ENCODE results near the gene MNAT1.
"Not testable (repeated sequence)": the region's sequence is repeated elsewhere in the genome, so short reads cannot be mapped to it uniquely, and the experiment has no call there.

MNAT1 gene

DNA sequence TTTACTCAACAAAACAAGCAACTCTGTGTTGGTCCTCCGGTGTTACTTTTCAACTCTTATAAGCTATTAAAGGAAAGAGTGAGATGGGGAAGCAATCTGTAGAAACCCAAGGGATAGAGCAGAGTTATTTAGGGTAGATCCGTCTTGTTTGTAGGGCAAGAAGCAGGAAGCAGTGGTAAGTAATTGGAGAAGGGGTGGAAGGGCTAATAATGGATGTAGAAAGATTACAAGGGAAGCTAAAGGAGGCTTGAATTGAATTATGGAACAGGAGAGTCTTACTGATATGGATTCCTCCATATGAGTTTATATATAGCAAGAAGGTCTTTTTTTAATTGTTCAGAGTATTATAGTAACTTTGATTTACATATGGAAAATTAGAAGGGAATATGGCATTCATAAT lies 72.7 kb downstream of the MNAT1 start:
- no peak for DNase-seq

DNA sequence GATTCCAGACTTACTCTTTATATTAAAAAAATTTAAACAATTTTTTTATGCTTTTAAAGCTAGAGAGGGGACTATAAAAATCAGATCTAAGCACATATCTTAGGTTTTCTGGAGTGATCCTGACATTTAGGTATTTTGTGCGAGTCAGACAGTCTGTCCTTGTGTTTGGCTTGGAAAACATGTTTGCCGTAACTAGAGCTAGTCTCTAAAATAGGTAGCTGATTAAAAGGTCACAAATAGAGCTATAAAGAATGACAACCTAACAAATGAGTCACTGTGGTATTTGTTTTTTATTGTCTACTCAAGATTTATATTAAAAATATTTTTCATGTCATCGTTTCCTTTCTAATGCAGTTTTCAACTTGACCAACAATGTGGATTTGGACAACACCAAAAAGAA lies 73.4 kb downstream of the MNAT1 start:
- DNase-seq = no peak

DNA sequence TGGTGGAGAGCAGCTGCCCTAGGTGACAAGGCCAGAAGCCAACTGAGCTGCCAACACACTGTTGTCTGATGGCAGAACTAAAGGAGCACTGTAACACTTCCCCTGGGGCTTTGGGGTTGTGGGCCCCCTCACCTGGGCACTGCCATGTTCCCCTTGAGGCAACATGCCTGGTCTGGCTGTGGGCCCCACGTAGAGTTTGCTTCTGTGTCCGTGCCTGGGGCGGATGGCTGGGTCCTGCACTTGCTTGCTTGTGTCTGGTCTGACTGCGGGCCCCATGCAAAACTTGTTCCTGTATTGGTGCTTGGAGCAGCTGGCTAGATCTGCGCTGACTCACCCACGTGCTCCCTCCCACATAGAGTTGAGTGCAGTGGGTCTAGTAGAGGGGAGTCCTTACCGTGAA lies 78.4 kb downstream of the MNAT1 start:
- no peak for DNase-seq

DNA sequence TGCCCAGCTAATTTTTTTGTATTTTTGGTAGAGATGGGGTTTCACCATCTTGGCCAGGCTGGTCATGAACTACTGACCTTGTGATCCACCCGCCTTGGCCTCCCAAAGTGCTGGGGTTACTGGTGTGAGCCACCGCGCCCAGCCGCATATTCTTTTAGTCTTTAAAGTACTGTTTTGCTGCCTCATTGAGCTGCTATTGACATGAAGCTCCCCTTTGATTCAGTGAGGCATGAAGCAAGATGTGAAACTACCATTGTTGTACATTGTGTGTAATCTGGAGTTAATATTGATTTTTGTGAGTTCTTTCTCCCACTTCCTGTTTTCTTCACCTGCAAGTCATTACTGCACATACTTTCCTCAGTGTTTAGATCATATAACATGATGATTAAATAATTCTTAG lies 80.8 kb downstream of the MNAT1 start:
- DNase-seq = no peak

DNA sequence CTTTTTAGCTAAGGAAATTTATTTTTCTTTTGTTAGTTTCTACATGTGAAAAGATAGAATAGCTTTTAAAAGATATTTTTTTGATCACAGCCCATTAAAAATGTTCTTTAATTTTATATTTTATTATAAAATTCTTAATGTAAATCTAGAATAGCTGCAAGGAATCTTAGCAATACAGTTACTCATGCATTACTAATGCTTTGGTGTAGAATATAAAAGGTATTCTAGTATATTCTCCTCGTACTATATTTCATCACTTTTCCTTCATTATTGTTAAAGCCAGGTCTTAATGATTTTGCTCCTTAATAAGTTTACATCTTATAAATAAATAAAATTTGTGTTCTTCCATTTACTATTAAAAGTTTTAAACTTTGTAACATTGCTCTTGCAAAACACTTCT lies 82.6 kb downstream of the MNAT1 start:
- DNase-seq = no peak

DNA sequence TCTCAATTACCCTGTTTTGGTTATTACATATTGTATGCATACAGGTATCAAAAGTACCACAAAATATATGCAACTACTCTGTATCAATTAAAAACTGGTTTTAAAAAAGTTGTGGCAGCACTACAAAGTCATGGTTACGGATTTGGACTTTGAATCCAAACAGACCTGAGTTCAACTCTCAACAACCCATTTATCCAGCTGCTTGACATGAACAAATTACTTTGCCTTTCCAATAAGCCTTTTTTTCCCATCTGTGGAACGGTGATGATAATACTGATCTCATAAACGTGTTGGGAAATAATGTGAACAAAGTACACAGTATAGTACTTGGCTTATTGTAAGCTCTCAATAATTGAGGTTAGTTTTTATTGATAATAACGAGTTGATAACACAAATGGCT lies 85.0 kb downstream of the MNAT1 start:
- no peak for DNase-seq

DNA sequence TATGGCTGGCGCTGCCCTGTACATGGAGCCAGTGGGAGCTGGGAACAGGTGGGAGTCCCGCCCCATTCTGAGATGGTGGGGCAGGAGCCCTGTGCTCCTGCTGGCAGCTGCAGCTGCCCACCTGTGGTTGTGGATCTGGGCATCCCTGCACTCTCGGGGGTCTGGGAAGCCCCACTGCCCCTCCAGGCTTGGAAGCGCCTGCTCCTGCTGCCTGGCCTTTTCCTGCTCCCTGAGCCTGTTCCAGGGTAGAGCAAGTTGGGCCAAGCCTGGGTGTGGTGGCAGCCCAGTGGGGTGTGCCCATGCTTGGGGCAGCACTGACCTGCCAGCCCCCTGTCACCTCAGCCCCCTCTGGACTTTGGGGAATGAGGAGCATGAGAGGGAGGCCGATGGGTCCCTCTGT lies 104.0 kb downstream of the MNAT1 start:
- DNase-seq = no peak

DNA sequence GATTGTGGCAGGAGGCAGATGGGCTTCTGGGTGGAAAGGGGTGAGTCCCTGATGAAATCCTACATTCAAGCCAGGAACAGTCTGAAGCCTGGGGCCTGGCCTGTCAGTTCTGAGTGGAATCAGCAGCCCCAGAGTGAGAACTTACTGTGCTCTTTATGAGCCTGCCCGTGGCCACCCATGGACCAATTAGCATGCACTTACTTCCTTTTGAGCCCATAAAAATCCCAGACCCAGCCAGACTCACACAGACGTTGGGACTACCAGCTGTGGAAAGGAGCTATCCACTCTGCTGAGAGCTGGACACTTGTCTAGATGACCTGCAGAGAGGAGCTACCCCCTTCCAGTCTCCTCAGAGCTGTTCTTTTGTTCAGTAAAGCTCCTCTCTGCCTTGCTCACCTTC lies 104.5 kb downstream of the MNAT1 start:
- no peak for DNase-seq

DNA sequence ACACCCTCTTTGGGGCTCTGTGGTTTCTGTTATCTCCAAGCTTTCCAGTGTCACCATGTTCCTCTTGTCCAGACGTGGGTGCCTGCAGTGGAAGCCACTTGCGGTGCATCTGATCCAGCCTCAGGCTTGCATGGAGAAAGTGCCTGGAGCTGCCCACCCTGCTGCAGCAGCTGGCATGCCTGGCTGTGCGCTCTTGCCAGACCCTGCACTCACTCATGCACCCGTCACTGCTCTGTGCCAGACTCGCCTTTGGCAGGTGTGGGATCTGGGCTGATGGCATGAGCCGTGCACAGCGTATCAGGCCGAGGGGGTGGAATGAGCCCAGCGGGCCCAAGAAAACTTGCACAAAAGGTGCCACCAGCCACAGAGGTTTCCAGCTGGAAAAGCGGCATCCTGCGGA lies 105.1 kb downstream of the MNAT1 start:
- DNase-seq = no peak

DNA sequence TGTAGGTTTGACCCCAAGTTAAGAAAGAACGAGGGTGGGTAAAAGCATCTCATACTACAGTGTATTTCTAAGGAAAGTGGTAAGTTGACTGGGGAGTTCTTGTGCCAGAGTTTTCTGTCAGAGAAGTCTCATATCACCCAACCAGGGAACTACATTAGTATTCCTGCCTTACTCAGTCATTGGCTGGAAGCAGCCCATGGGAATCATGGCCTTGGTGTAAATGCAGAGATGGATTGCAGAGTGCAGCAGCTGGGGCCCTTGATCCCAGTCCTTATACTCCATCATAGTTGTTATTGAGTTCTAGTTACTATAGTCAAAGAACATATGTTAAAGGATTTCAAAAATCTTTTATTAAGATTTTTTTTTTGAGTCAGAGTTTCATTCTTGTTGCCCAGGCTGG lies 105.8 kb downstream of the MNAT1 start:
- no peak for DNase-seq

DNA sequence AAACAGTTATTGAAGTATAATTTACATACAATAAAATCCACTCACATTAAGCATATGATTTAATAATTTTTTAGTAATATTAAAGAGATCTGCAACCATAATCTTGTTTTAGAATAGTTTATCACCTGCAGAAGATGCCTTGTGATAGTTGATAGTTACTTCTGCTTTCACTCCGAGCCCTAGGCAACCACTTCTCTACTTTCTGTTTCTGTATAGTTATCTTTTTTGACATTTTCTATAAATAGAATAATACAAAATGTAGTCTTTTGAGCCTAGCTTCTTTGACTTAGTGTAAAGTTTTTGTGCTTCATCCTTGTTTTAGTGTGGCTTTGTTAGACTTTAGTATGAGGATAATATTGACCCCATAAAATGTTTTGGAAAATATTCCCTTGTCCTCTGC lies 111.0 kb downstream of the MNAT1 start:
- DNase-seq = no peak

DNA sequence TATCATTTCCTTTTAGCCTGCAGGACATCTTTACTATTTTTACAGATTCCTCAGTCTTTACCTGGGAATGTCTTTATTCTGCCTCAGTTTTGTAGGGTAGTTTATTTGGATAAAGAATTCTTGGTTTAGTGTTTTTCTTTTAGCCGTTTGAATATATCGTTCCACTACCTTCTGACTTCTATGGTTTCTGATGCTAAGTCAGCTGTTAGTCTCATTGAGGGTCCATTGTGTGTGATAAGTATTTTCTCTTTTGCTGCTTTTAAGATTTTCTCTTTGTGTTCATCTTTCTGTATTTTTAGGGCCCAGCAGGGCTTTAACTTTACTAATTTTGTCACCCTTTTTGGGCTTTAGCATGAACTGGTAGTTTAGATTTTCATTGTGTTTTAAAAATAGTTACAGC lies 113.5 kb downstream of the MNAT1 start:
- no peak for DNase-seq

DNA sequence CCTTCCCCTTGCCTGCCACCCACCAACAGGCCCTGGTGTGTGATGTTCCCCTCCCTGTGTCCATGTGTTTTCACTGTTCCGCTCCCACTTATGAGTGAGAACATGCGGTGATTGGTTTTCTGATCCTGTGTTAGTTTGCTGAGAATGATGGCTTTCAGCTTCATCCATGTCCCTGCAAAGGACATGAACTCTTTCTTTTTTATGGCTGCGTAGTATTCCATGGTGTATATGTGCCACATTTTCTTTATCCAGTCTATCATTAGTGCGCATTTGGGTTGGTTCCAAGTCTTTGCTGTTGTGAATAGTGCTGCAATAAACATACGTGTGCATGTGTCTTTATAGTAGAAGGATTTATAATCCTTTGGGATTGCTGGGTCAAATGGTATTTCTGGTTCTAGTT lies 117.1 kb downstream of the MNAT1 start:
- DNase-seq = not testable (repeated sequence)

DNA sequence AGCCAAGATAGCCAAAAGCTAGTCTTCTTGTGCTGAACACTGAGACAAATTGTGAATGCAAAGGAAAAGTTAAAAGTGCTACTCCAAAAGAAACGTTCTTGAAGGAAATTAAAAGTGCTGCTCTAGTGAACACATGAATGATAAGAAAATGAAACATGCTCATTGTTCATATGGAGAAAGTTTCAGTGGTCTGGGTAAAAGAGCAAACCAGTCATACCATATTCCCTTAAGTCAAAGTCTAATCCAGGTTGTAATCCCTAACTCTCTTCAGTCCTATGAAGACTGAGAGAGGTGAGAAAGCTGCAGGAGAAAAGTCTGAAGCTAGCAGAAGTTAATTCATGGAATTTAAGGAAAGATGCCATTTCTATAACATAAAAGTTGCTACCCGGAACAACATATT lies 121.5 kb downstream of the MNAT1 start:
- DNase-seq = no peak

DNA sequence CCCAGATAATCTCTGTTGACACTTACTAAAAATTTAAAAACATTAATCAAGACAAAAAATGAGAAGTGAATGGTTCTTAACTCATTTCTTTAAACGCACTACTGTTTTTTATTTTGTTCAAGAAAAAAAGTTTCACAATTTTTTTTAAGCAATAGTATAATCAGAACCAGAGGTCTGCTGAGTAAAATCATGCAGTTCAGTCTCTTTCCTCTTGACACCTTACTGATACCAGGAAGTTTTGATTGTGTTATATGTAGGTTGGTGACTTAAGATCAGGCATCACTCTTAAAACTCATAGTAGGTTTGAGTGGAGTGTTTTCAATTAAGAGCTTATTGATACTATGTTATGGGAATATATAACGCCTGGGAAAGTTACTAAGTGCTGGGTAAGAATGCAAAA lies 125.0 kb downstream of the MNAT1 start:
- DNase-seq = no peak

DNA sequence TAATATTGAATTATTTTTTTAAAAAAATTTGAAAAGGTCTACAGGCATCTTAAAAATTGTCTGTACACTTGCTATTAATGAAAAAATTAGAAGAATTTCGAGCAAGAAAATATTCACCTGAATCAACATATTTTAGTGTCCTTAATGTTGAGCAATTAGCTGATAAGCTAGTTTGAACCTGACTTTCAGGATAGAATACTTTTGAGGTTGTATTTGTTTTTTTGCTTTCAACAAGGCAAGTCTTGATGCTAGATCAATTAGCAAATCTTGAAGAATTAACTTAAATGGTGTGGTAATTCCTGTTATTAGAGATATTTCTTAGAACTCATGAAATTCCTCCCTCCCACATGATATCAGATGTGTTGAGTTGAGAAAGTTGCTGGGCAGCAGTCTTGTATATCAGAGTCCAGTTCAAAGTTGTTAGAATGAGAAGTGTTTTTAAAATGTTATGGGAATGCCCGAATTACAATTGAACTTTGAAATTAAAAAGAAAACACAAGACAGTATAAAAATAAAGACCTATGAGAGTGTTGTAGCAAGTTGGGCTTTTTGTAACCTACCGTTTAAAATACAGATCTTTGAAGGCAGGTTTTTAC lies 127.1 kb downstream of the MNAT1 start:
- no peak for DNase-seq

DNA sequence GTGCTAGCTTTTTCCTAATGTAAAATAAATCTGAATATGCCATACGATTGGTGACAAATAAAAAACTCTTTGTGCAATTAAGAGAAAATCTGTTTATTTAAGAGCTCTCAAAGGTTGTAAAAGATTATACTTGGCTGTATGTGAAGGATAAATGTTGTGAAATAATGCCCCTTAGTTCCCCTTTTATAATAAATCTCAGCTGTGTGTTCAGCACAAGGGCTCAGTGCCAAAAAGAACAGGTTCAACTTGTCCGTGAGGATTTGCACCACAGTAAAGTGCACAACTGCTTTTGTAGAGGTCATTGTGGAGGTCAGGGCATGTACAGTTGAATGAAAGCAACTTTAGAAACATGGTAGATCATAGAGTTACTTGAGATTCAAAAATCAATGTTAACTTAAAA lies 127.7 kb downstream of the MNAT1 start:
- DNase-seq = no peak

DNA sequence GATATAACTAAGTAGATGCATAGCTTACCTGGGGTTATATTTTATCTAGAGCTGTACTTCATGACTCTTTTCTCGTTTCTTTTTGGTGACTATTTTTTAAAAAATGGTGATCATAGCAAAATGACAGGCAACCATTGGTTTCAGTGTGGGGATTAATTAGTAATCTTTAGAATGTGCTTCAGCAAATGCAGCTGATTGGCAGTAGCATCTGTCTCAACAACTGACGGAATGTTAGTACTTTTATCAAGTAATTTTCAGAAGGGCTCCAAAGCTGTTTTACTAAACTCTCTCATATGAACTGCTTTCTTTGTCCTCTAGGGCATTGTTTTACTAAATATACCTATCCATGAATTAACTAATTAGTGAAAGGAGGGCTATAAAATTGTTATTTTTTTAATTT lies 128.7 kb downstream of the MNAT1 start:
- no peak for DNase-seq

DNA sequence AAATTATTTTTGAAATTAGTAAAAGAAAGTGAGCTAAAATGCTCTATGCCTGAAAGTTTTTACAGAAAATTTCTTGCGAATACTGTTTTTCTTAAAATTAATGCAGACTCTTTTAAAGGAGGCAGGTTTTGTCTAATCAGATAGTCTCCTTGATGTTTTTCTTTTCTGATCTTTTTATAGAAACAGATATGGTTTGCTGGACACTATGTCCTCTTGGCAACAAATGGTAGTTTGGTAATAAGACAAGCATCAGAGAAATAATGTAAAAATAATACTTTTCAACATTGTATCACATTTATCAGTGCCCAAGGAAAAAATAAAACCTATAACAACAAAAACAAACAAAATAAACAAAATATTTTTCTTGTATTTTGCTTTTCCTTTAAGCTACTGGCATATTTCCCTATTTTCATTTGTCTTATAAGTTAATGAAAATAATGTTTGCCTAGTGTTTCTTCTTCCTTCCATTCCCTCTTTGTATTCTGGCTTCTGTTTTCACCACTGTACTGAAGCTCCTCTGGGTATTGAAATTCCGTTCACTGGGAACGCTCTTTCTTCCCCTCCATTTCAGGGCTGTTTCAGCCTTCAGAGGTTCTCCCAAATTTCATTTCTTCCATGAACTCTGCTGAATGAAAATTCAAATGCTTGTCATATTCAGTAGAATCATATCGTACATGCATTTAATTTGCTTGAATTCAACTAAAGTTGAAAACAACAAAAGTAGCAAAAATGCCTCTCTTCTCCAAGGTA lies 131.0 kb downstream of the MNAT1 start:
- DNase-seq = no peak

DNA sequence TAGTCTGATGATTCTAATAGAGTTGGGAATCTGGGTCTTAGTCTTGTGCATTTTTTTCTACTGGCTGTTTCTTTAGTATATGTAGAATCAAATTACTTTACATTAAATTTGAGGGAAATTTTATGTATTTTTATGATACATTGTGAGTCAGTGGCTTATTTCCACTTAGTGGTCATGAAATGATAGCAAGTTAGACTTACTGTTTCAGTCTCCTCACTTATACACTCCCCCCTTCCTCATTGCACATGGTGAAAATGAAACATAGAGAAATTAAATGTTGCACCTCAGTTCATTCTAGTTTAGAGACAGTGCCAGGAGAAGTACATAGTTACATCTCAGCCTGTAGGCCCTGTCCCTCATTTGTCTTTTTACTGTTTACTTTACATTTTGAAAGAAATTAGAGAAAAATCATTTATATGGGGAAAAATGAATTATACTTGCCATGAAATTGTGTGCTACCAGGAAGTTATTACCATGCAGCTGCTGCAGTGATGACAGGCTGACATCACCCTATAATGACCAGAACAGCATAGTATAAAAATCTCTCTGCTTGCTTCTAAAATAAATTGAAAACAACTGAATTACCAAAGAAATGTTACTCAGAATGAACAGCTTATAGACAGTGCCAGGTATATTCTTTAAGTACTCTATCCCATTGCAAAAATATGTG lies 133.1 kb downstream of the MNAT1 start:
- DNase-seq = no peak

DNA sequence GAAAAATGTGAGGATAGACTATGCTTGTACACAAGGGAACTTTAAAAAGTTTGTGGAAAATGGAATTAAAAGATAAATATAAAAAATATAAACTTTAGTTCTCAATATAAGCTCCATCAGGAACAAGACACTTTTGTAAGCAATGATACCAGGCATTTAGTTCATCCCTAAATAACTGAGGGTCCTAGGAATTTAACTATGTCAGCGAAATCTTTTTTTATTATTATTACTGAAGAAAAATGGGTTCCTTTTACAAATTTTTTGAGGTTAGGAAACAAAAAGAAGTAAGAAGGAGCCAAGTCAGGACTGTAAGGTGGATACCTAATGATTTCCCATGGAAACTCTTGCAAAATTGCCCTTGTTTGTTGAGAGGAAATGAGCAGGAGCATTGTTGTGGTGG lies 143.6 kb downstream of the MNAT1 start:
- DNase-seq = no peak

DNA sequence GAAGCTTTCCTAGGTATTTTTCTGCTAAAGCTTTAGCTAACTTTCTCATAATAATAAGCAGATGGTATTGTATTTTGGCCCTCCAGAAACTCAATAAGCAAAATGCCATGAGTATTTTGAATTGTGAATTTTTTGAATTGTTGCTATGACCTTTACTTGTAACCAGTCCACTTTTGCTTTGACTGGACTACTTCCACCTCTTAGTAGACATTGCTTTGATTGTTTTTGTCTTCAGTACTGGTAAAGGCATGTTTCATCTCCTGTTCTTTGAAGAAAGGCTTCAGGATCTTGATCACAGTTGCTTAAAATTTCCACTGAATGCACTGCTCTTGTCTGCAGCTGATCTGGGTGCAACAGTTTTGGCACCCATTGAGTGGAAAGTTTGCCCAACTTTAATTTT lies 144.0 kb downstream of the MNAT1 start:
- DNase-seq = no peak

DNA sequence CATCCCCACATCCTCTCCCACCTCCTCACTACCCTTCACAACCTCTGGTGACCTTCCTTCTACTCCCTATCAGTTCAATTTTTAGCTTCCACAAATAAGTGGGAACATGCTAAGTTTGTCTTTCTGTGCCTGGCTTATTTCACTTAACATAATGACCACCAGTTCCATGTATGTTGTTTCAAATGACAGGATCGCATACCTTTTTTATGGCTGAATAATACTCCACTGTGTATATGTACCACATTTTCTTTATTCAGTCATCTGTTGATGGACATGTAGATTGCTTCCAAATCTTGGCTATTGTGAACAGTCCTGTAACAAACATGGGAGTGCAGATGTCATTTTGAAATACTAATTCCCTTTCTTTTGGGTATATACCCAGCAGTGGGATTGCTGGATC lies 147.7 kb downstream of the MNAT1 start:
- DNase-seq = no peak

DNA sequence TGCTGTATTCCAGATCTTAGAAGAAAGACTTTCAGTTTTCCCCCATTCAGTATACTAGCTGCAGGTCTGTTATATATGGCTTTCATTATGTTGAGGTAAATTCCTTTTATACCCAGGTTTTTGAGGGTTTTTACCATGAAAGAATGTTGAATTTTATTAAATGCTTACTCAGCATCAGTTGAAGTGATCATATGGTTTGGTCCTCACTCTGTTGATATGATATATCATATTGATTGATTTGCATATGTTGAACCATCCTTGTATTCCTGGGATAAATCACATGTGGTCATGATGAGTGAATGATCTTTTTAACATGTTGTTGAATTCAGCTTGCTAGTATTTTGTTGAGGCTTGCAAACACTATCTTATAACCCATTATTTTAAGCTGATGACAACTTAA lies 149.6 kb downstream of the MNAT1 start:
- DNase-seq = no peak

DNA sequence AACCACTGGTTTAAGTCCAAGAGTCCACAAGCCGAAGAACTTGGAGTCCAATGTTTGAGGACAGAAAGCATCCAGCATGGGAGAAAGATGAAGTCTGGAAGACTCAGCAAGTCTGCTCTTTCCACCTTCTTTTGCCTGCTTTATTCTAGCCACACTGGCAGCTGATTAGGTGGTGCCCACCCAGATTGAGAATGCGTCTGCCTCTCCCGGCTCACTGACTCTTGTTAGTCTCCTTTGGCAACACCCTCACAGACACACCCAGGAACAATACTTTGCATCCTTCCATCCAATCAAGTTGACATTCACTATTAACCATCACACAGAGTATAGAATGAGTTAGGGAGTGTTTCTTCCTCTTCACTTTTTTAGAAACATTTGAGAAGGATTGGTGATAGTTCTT lies 156.1 kb downstream of the MNAT1 start:
- DNase-seq = not testable (repeated sequence)

All from stimulated activated naive CD4-positive, alpha-beta T cell treated with Interleukin-2 at 50 U/mL for 16 hours (primary cell).